SK-N-SH (cell line): ENCODE data around the gene HOXC5. TPM values are rescaled to one million over a fixed set of nuclear protein-coding genes. Genes with fewer than 3 reads are reported as not detected.

Source experiments
- CTCF ChIA-PET: fragments of 300-600, 350-600 bp; formaldehyde crosslinking; extraction: SDS; loops from one replicate; lab custom pipeline; 2021; lab: Yijun Ruan, JAX
- POLR2A ChIA-PET: fragments of 350-600 bp; sonication (Branson Sonifier 250); formaldehyde crosslinking; extraction: SDS; loops from one replicate; lab custom pipeline; 2020; ENCODE audit warnings: antibody characterized with exemption, inconsistent platforms; lab: Yijun Ruan, JAX
- DNase-seq: peaks from one replicate; pipeline ENCODE4 v3.0.0; 2012
- H2AFZ ChIP-seq: fragments of 200-600 bp; sonication (generic); 2 replicates; pipeline ENCODE4 v1.8.1; 2016; ENCODE audit warnings: antibody characterized with exemption, mild to moderate bottlenecking, low read depth
- H3F3A ChIP-seq: fragments of 200-600 bp; sonication (generic); replicated peaks from 2 replicates; pipeline ENCODE3; 2016; ENCODE audit warnings: antibody characterized with exemption, mild to moderate bottlenecking; ENCODE audit not compliant: insufficient read depth
- H3K27ac ChIP-seq, 2 experiments: fragments of 200-500 bp in 1 of 2; fragments of 200-600 bp in 1 of 2; sonication (Bioruptor generic) in 1 of 2; sonication (generic), shearing (Covaris generic) in 1 of 2; 2 replicates each; pipeline versions ENCODE4 v1.5.1 to v1.6.1; 2014 to 2016; ENCODE audit warnings: low read depth in 2 of 2, inconsistent platforms in 1 of 2, low read length in 1 of 2, mild to moderate bottlenecking in 1 of 2, mixed read lengths in 1 of 2
- H3K27me3 ChIP-seq: fragments of 200-600 bp; sonication (generic), shearing (Covaris generic); 2 replicates; pipeline ENCODE4 v1.6.1; 2016; ENCODE audit warnings: mixed run types; ENCODE audit not compliant: insufficient read depth
- H3K36me3 ChIP-seq, 2 experiments: fragments of 200-500 bp in 1 of 2; fragments of 200-600 bp in 1 of 2; sonication (Bioruptor generic) in 1 of 2; sonication (generic) in 1 of 2; replicated peaks in 1 of 2; 2 replicates each; pipeline versions ENCODE3 to v1.5.1; 2014 to 2016; ENCODE audit warnings: low read length in 1 of 2, mild to moderate bottlenecking in 1 of 2; ENCODE audit not compliant: insufficient read depth in 2 of 2, control insufficient read depth in 1 of 2
- H3K4me1 ChIP-seq, 2 experiments: fragments of 200-500 bp in 1 of 2; fragments of 200-600 bp in 1 of 2; sonication (Bioruptor generic) in 1 of 2; sonication (generic), shearing (Covaris generic) in 1 of 2; 2 replicates each; pipeline versions ENCODE4 v1.5.1 to v1.6.1; 2014 to 2016; ENCODE audit warnings: low read depth in 1 of 2, low read length in 1 of 2, mixed run types in 1 of 2; ENCODE audit not compliant: insufficient read depth in 2 of 2, control insufficient read depth in 1 of 2
- H3K4me2 ChIP-seq: fragments of 200-600 bp; sonication (generic), shearing (Covaris generic); 2 replicates; pipeline ENCODE4 v1.6.1; 2017; ENCODE audit warnings: mixed run types
- H3K4me3 ChIP-seq, 2 experiments: fragments of 200-500 bp in 1 of 2; fragments of 200-600 bp in 1 of 2; sonication (Bioruptor generic) in 1 of 2; sonication (generic), shearing (Covaris generic) in 1 of 2; 2 replicates each; pipeline versions ENCODE4 v1.5.1 to v1.8.1; 2014 to 2016; ENCODE audit warnings: low read depth in 2 of 2, inconsistent platforms in 1 of 2, low read length in 1 of 2, mild to moderate bottlenecking in 1 of 2, mixed read lengths in 1 of 2, moderate library complexity in 1 of 2
- H3K79me2 ChIP-seq: fragments of 200-600 bp; sonication (generic); 2 replicates; pipeline ENCODE4 v1.8.1; 2017; ENCODE audit warnings: mild to moderate bottlenecking; ENCODE audit not compliant: insufficient read depth
- H3K9ac ChIP-seq: fragments of 200-600 bp; sonication (generic); 2 replicates; pipeline ENCODE4 v1.6.1; 2017; ENCODE audit warnings: mixed run types
- H3K9me2 ChIP-seq: fragments of 200-600 bp; sonication (generic); 2 replicates; pipeline ENCODE4 v1.6.1; 2017; ENCODE audit warnings: mixed run types
- H3K9me3 ChIP-seq: fragments of 200-600 bp; sonication (generic); 2 replicates; pipeline ENCODE4 v1.6.1; 2017; ENCODE audit warnings: mixed run types, mild to moderate bottlenecking, moderate library complexity
- H4K20me1 ChIP-seq: fragments of 200-600 bp; sonication (generic); 2 replicates; pipeline ENCODE4 v1.6.1; 2017; ENCODE audit warnings: mild to moderate bottlenecking, mixed run types; ENCODE audit not compliant: insufficient read depth
- CHD2 ChIP-seq: fragments of 150-350 bp; IDR thresholded peaks from 2 replicates; pipeline ENCODE4 v1.6.1; 2018; ENCODE audit warnings: low read length; ENCODE audit not compliant: partially characterized antibody
- CTCF ChIP-seq: fragments of 200-600 bp; sonication (generic); IDR thresholded peaks from 2 replicates; pipeline ENCODE4 v1.6.1; 2017; ENCODE audit warnings: antibody characterized with exemption, mild to moderate bottlenecking, moderate library complexity
- EZH2phosphoT487 ChIP-seq: fragments of 200-600 bp; sonication (generic); IDR thresholded peaks from 2 replicates; pipeline ENCODE4 v1.6.1; 2017; ENCODE audit warnings: low read depth, mixed run types, mild to moderate bottlenecking, antibody characterized with exemption, moderate library complexity, borderline replicate concordance
- FOXJ3 ChIP-seq: sonication (generic); formaldehyde crosslinking; IDR thresholded peaks from 2 replicates; pipeline ENCODE4 v1.5.1; 2020; ENCODE audit warnings: mild to moderate bottlenecking, missing genetic modification reagents
- FOXM1 ChIP-seq: IDR thresholded peaks from 2 replicates; pipeline ENCODE4 v1.4.0; 2012; ENCODE audit warnings: low read depth, mild to moderate bottlenecking
- GABPA ChIP-seq: IDR thresholded peaks from 2 replicates; pipeline ENCODE4 v1.4.0; 2012; ENCODE audit warnings: low read depth, mild to moderate bottlenecking
- GATA2 ChIP-seq: sonication (generic); formaldehyde crosslinking; IDR thresholded peaks from 2 replicates; pipeline ENCODE4 v1.5.0; 2020; ENCODE audit warnings: mild to moderate bottlenecking, missing genetic modification reagents
- IRF3 ChIP-seq: fragments of 150-350 bp; IDR thresholded peaks from 2 replicates; pipeline ENCODE4 v1.6.1; 2016; ENCODE audit warnings: mild to moderate bottlenecking, low read depth, low read length
- JUND ChIP-seq: IDR thresholded peaks from 2 replicates; pipeline ENCODE4 v1.4.0; 2012
- MXI1 ChIP-seq: IDR thresholded peaks from 2 replicates; pipeline ENCODE4 v1.6.1; 2012; ENCODE audit warnings: mild to moderate bottlenecking, low read depth, low read length, improper control_type of control experiment
- NFIC ChIP-seq: IDR thresholded peaks from 2 replicates; pipeline ENCODE4 v1.4.0; 2012; ENCODE audit warnings: borderline replicate concordance
- PBX3 ChIP-seq: IDR thresholded peaks from 2 replicates; pipeline ENCODE4; 2012
- POLR2AphosphoS5 ChIP-seq: IDR thresholded peaks from 2 replicates; pipeline ENCODE4 v1.6.1; 2012; ENCODE audit warnings: low read depth, low read length
- RAD21 ChIP-seq: IDR thresholded peaks from 2 replicates; pipeline ENCODE4 v1.6.1; 2012; ENCODE audit warnings: mild to moderate bottlenecking, low read length
- SIN3A ChIP-seq: IDR thresholded peaks from 2 replicates; pipeline ENCODE4 v1.6.1; 2012; ENCODE audit warnings: low read depth, mild to moderate bottlenecking, low read length, moderate library complexity, borderline replicate concordance
- SMC3 ChIP-seq: IDR thresholded peaks from 2 replicates; pipeline ENCODE4 v1.6.1; 2012; ENCODE audit warnings: low read depth, low read length, improper control_type of control experiment
- TEAD4 ChIP-seq: IDR thresholded peaks from 2 replicates; pipeline ENCODE4 v1.4.0; 2012; ENCODE audit warnings: mild to moderate bottlenecking, borderline replicate concordance; ENCODE audit not compliant: insufficient read depth
- WGBS: methylation state at CpG from one replicate; pipeline ENCODE4 v1.1.6; 2017; ENCODE audit warnings: low lambda C conversion rate; 5-methylcytosine and 5-hydroxymethylcytosine counted together
- polyA plus RNA-seq, 3 experiments: library from polyadenylated mRNA; depleted of rRNA; stranded (reverse); fragments of >200 nt; gene quantifications; 2 replicates each; pipeline ENCODE4 v1.2.3, GENCODE V29; 2012
- TF ChIP-seq, protein P1 (sequence below): IDR thresholded peaks from 2 replicates; pipeline ENCODE4 v1.4.0; 2012; ENCODE audit warnings: low read depth, borderline replicate concordance
- TF ChIP-seq, protein P2 (sequence below): IDR thresholded peaks from 2 replicates; pipeline ENCODE4 v1.4.0; 2012; ENCODE audit warnings: low read depth
- TF ChIP-seq, protein P3 (sequence below): IDR thresholded peaks from 2 replicates; pipeline ENCODE4 v1.4.0; 2012; ENCODE audit warnings: low read depth, borderline replicate concordance
- TF ChIP-seq, protein P4 (sequence below): fragments of 150-350 bp; IDR thresholded peaks from 2 replicates; pipeline ENCODE4 v1.6.1; 2017; ENCODE audit warnings: antibody characterized with exemption, low read length, low read depth, borderline replicate concordance

The HOXC5 gene
- polyA plus RNA-seq, 1 of the 3 experiments (the other 2 are of a cell fraction), result 2.1 TPM

GRCh38 chr12:54032627-54033100, at the start of gene HOXC5 (continued):
- TF ChIP-seq NFIC (no peak), FOXJ3 (CRISPR knock-in tag) (no peak), RAD21 (peak; percentile 99), IRF3 (no peak), GABPA (no peak), CTCF (peak; percentile 94), SIN3A (peak; percentile 60; the same call in 1 of the 2 replicates), EZH2phosphoT487 (no peak)

DNA sequence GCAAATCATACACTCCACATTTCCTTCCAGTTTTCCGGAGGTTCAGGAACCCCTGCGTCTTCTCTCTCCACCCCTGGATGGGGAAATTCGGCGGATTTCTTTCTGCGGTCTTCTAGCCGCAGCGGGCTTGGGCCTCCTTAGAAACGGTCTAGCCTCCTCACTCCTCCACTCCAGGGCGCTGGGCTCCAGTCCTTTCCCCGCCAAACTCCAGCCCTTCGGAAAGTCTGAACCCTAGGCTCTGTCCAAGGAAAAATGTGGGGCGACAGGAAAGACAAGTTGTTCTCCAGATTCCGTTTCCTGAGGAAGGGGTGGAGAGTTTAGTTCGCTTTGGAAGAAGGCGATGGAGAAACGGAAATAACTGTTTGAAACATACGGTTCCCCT, 49.3 kb upstream of the HOXC5 start:
- Histone ChIP-seq H3F3A (no peaks in the 10 kb centered on the region), H3K4me1 (peaks cover 0 to 12% of the 10 kb centered on the region in 2 experiments; a peak in 2 of 4 replicates), H3K9ac (no peak overlapping the region), H3K36me3 (no peaks in the 10 kb centered on the region), H3K9me3 (no peaks in the 10 kb centered on the region), H3K27ac (no peak overlapping the region), H3K9me2 (no peaks in the 10 kb centered on the region), H3K4me2 (no peak overlapping the region), H3K4me3 (no peak overlapping the region), H3K27me3 (peaks cover 95% of the 10 kb centered on the region), H2AFZ (no peak overlapping the region), H4K20me1 (no peaks in the 10 kb centered on the region), H3K79me2 (no peaks in the 10 kb centered on the region)
- ChIA-PET CTCF (interaction anchor here (1.7 to 12.8 kb wide), 7 partner anchors 11 to 232 kb away, joined by 3 to 194 read pairs (median 134); partner anchors contain the start of genes HOTAIR, HOXC11 and HOXC9), POLR2A (no interaction called here)
- WGBS, result 38% methylated on average over 17 of the region's 17 CpGs
- no peak for DNase-seq
- TF ChIP-seq GATA2 (CRISPR knock-in tag) (no peak), FOXM1 (no peak), JUND (no peak), CHD2 (no peak), FOXJ3 (CRISPR knock-in tag) (no peak), TEAD4 (no peak), POLR2AphosphoS5 (no peak), SMC3 (no peak), SIN3A (no peak), CTCF (no peak), MXI1 (no peak), PBX3 (no peak)
- TF ChIP-seq, protein P1, sequence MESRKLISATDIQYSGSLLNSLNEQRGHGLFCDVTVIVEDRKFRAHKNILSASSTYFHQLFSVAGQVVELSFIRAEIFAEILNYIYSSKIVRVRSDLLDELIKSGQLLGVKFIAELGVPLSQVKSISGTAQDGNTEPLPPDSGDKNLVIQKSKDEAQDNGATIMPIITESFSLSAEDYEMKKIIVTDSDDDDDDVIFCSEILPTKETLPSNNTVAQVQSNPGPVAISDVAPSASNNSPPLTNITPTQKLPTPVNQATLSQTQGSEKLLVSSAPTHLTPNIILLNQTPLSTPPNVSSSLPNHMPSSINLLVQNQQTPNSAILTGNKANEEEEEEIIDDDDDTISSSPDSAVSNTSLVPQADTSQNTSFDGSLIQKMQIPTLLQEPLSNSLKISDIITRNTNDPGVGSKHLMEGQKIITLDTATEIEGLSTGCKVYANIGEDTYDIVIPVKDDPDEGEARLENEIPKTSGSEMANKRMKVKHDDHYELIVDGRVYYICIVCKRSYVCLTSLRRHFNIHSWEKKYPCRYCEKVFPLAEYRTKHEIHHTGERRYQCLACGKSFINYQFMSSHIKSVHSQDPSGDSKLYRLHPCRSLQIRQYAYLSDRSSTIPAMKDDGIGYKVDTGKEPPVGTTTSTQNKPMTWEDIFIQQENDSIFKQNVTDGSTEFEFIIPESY, result no peak
- TF ChIP-seq, protein P2, sequence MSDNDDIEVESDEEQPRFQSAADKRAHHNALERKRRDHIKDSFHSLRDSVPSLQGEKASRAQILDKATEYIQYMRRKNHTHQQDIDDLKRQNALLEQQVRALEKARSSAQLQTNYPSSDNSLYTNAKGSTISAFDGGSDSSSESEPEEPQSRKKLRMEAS, result no peak
- TF ChIP-seq, protein P3, sequence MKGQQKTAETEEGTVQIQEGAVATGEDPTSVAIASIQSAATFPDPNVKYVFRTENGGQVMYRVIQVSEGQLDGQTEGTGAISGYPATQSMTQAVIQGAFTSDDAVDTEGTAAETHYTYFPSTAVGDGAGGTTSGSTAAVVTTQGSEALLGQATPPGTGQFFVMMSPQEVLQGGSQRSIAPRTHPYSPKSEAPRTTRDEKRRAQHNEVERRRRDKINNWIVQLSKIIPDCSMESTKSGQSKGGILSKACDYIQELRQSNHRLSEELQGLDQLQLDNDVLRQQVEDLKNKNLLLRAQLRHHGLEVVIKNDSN, result no peak
- TF ChIP-seq, protein P4, sequence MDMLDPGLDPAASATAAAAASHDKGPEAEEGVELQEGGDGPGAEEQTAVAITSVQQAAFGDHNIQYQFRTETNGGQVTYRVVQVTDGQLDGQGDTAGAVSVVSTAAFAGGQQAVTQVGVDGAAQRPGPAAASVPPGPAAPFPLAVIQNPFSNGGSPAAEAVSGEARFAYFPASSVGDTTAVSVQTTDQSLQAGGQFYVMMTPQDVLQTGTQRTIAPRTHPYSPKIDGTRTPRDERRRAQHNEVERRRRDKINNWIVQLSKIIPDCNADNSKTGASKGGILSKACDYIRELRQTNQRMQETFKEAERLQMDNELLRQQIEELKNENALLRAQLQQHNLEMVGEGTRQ, result no peak
